HG03565 (cell line): ENCODE measurements around the gene TSSK6.

Experiments used
- ATAC-seq: cut with Tn5 transposase; IDR thresholded peaks from one replicate; pipeline ENCODE4 v1.9.1; 2021; ENCODE audit warnings: mild to moderate bottlenecking, moderate library complexity; ENCODE audit not compliant: unreplicated experiment

Gene TSSK6

DNA sequence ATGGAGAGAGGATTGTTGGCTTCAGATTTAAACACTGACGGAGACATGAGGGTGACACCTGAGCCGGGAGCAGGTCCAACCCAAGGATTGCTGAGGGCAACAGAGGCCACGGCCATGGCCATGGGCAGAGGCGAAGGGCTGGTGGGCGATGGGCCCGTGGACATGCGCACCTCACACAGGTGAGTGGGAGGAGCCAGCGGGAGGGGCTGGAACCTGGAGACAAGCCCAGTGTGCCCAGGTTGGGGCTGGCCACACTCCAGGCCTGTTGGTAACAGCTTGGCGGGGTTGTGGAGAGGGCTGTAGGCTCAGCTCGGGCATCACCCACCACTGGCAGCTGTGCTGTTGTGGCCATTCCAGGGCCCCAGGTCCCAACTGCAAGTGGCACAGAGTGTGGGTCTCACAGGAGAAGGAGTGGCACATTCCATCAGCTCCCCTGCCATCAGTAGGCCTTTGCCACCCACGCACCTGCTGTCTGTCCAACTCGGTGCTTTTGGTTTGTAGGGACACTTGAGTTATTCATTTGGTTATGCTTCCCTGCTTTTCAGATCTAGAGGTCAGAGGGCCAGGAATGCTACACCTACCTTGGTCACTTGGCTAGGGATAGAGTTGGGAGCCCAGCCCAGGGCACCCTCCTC is 49.8 kb downstream of the TSSK6 start:
- no peak for ATAC-seq

DNA sequence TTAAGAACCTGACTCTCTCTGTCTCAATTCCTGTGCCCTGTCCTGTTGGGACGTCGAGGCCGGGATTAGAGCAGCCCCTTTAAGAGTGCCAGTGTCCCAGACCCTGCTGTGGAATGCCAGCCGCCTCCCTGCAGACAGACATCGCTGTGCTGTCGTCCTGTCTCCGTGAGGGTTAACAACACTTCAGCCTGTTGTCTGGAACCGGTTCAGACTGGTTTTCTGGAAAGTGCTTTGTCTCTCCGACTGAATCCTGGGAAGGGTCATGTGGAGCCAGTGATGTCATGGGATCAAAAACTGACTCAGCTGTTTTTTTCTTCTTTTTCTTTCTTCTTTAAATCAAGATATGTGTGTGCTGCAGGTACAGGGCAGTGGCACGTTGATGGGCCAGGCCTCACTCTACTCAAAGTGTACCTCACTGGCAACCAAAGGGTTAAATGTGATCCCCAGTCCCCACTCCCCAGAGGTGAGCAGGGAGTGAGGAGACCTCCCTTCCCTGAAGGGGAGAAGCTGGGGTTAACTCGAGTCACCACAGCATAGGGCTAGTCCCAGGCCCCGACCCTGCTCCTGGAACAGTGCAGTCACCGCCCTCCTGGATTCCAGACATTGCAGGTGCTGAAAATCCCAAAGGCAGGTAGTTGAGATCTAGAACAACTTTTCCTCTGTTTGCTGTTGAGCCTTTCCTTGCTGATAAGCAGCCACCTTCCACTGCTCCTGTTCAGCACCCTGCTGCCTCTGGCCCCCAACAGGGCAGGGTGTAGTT is 50.8 kb downstream of the TSSK6 start:
- no peak for ATAC-seq
